Panc1 (cell line): ENCODE measurements around the gene DRD2. TPM values are rescaled to one million over a fixed set of nuclear protein-coding genes. Genes with fewer than 3 reads are reported as not detected.

Experiments
- ATAC-seq: fragments of 200-7000 bp; cut with Tn5 transposase; 2 replicates; pipeline ENCODE4 v1.9.1; 2020; ENCODE audit warnings: mild to moderate bottlenecking, moderate library complexity
- BruUV-seq: library from RNA; stranded (reverse); fragments of 400-500 nt; replicated peaks from 2 replicates; lab custom pipeline; 2021; lab: Mats Ljungman, UMichigan
- CTCF ChIA-PET: fragments of 300-600 bp; sonication (Branson Sonifier 250); formaldehyde crosslinking; loops from one replicate; lab custom pipeline; 2022; ENCODE audit warnings: antibody characterized with exemption; lab: Charles Lee
- POLR2A ChIA-PET: fragments of 300-600 bp; sonication (Branson Sonifier 250); formaldehyde crosslinking; loops from one replicate; lab custom pipeline; 2022; ENCODE audit warnings: antibody characterized with exemption; lab: Charles Lee
- DNase-seq: peaks from one replicate; pipeline ENCODE4 v3.0.0-alpha.2; 2010; ENCODE audit warnings: low read depth, low spot score
- H3K27ac ChIP-seq: 2 replicates; pipeline ENCODE4 v1.5.1; 2011; ENCODE audit warnings: mild to moderate bottlenecking, low read length, inconsistent platforms
- H3K27me3 ChIP-seq: fragments of 200-500 bp; sonication (Bioruptor generic); 2 replicates; pipeline ENCODE4 v1.6.0; 2014; ENCODE audit warnings: low read length, inconsistent platforms; ENCODE audit not compliant: control insufficient read depth, insufficient read depth
- H3K36me3 ChIP-seq: fragments of 200-500 bp; sonication (Bioruptor generic); 2 replicates; pipeline ENCODE4 v1.5.1; 2014; ENCODE audit warnings: inconsistent platforms, mild to moderate bottlenecking, low read length, moderate library complexity; ENCODE audit not compliant: control insufficient read depth, insufficient read depth
- H3K4me1 ChIP-seq: 2 replicates; pipeline ENCODE4 v1.5.1; 2011; ENCODE audit warnings: inconsistent platforms, mild to moderate bottlenecking, low read length, moderate library complexity; ENCODE audit not compliant: control insufficient read depth, insufficient read depth
- H3K4me3 ChIP-seq, 2 experiments: 2 replicates each; pipeline ENCODE4 v1.5.1; 2011 to 2012; ENCODE audit warnings: low read depth in 2 of 2, low read length in 2 of 2, mild to moderate bottlenecking in 2 of 2, inconsistent platforms in 1 of 2, moderate library complexity in 1 of 2
- H3K9me3 ChIP-seq: fragments of 200-500 bp; sonication (Bioruptor generic); 2 replicates; pipeline ENCODE4 v1.5.1; 2014; ENCODE audit warnings: low read depth, mild to moderate bottlenecking, inconsistent platforms, low read length, moderate library complexity; ENCODE audit not compliant: control insufficient read depth, insufficient read depth
- POLR2AphosphoS5 ChIP-seq: IDR thresholded peaks from 2 replicates; pipeline ENCODE4 v1.6.1; 2012; ENCODE audit warnings: mild to moderate bottlenecking, low read depth, low read length, moderate library complexity
- SIN3A ChIP-seq: IDR thresholded peaks from 2 replicates; pipeline ENCODE4 v1.6.1; 2012; ENCODE audit warnings: low read depth, mild to moderate bottlenecking, low read length, moderate library complexity, borderline replicate concordance; ENCODE audit not compliant: insufficient read depth
- TCF7L2 ChIP-seq: IDR thresholded peaks from 2 replicates; pipeline ENCODE4 v1.6.1; 2011; ENCODE audit warnings: mild to moderate bottlenecking, low read depth, low read length, inconsistent platforms
- in situ Hi-C: cut with HindIII; loops from 2 replicates; pipeline ENCODE4 v1.10.0; 2016; ENCODE audit warnings: low sequenced_read_pairs, low pct_unique_long_range_greater_than_20kb
- intact Hi-C: fragments of 100-400 bp; cut with micrococcal nuclease; formaldehyde crosslinking; loops from one replicate; pipeline ENCODE4 v1.10.0; 2022; ENCODE audit not compliant: unreplicated experiment
- total RNA-seq: library from RNA; stranded (reverse); gene quantifications from one replicate; pipeline ENCODE4 v1.2.1, GENCODE V29; 2021; ENCODE audit not compliant: unreplicated experiment
- TF ChIP-seq, protein P1 (sequence below), 2 experiments: IDR thresholded peaks; 2 replicates each; pipeline ENCODE4 v1.6.1; 2011 to 2012; ENCODE audit warnings: low read depth in 2 of 2, control low read depth in 1 of 2, low read length in 1 of 2, mild to moderate bottlenecking in 1 of 2, moderate library complexity in 1 of 2; ENCODE audit not compliant: insufficient read depth in 1 of 2
- TF ChIP-seq, protein P2 (sequence below): fragments of 450-650 bp; IDR thresholded peaks from 2 replicates; pipeline ENCODE4 v1.5.1; 2017; ENCODE audit warnings: mild to moderate bottlenecking

DRD2 gene
- total RNA-seq, 1 experiment from 2014 or later, result 5.3 TPM

GRCh38 chr11:113506461-113506860, 31.3 kb upstream of the DRD2 start:
- intact Hi-C loops, result no loop called here
- H3K27ac ChIP-seq, result no peak overlapping the region

GRCh38 chr11:113505541-113506375, 30.6 kb upstream of the DRD2 start:
- Histone ChIP-seq H3K9me3 (no peaks in the 10 kb centered on the region), H3K4me3 (no peak overlapping the region), H3K36me3 (no peaks in the 10 kb centered on the region), H3K27ac (no peak overlapping the region), H3K4me1 (no peaks in the 10 kb centered on the region), H3K27me3 (peaks cover 2% of the 10 kb centered on the region; the same call in 1 of the 2 replicates)
- ChIA-PET CTCF (no interaction called here), POLR2A (no interaction called here)
- ATAC-seq, result peak; percentile 71; the same call in 1 of the 2 replicates
- in situ Hi-C loops (no loop called here), intact Hi-C loops (no loop called here)
- TF ChIP-seq, protein P1, sequence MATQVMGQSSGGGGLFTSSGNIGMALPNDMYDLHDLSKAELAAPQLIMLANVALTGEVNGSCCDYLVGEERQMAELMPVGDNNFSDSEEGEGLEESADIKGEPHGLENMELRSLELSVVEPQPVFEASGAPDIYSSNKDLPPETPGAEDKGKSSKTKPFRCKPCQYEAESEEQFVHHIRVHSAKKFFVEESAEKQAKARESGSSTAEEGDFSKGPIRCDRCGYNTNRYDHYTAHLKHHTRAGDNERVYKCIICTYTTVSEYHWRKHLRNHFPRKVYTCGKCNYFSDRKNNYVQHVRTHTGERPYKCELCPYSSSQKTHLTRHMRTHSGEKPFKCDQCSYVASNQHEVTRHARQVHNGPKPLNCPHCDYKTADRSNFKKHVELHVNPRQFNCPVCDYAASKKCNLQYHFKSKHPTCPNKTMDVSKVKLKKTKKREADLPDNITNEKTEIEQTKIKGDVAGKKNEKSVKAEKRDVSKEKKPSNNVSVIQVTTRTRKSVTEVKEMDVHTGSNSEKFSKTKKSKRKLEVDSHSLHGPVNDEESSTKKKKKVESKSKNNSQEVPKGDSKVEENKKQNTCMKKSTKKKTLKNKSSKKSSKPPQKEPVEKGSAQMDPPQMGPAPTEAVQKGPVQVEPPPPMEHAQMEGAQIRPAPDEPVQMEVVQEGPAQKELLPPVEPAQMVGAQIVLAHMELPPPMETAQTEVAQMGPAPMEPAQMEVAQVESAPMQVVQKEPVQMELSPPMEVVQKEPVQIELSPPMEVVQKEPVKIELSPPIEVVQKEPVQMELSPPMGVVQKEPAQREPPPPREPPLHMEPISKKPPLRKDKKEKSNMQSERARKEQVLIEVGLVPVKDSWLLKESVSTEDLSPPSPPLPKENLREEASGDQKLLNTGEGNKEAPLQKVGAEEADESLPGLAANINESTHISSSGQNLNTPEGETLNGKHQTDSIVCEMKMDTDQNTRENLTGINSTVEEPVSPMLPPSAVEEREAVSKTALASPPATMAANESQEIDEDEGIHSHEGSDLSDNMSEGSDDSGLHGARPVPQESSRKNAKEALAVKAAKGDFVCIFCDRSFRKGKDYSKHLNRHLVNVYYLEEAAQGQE (IDR thresholded peaks at IDR 0.05; ENCODE audit: insufficient read depth in 1 of 2, low read depth in 2 of 2, low read length in 1 of 2), result no peak
- no peak for TF ChIP-seq TCF7L2
- no peak for TF ChIP-seq SIN3A
- TF ChIP-seq POLR2AphosphoS5, result no peak
- TF ChIP-seq, protein P2, sequence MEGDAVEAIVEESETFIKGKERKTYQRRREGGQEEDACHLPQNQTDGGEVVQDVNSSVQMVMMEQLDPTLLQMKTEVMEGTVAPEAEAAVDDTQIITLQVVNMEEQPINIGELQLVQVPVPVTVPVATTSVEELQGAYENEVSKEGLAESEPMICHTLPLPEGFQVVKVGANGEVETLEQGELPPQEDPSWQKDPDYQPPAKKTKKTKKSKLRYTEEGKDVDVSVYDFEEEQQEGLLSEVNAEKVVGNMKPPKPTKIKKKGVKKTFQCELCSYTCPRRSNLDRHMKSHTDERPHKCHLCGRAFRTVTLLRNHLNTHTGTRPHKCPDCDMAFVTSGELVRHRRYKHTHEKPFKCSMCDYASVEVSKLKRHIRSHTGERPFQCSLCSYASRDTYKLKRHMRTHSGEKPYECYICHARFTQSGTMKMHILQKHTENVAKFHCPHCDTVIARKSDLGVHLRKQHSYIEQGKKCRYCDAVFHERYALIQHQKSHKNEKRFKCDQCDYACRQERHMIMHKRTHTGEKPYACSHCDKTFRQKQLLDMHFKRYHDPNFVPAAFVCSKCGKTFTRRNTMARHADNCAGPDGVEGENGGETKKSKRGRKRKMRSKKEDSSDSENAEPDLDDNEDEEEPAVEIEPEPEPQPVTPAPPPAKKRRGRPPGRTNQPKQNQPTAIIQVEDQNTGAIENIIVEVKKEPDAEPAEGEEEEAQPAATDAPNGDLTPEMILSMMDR, result no peak
- no TSS peak for BruUV-seq
- DNase-seq, result no peak

More at GRCh38 chr11:113506461-113506860, 31.3 kb upstream of the DRD2 start:
- CTCF ChIA-PET, result interaction anchor here (0.6 kb wide), 1 partner anchor 15 kb away, joined by 7 read pairs; no protein-coding TSS in a partner anchor
- H3K27me3 ChIP-seq, result peaks cover 2% of the 10 kb centered on the region; the same call in 1 of the 2 replicates
- DNase-seq (no peak), ATAC-seq (no peak)
- TF ChIP-seq POLR2AphosphoS5, result no peak
- TF ChIP-seq, protein P1 (IDR thresholded peaks at IDR 0.05; ENCODE audit: insufficient read depth in 1 of 2, low read depth in 2 of 2, low read length in 1 of 2), result no peak
- TF ChIP-seq TCF7L2, result no peak
- TF ChIP-seq SIN3A, result no peak
- TF ChIP-seq, protein P2, result no peak
- POLR2A ChIA-PET, result no interaction called here
- BruUV-seq, result no TSS peak
- no peaks in the 10 kb centered on the region for H3K36me3 ChIP-seq
- H3K4me1 ChIP-seq, result no peaks in the 10 kb centered on the region
- H3K9me3 ChIP-seq, result no peaks in the 10 kb centered on the region
- H3K4me3 ChIP-seq, result no peak overlapping the region
- in situ Hi-C loops, result no loop called here
